Spleen (tissue), 11 donors: ENCODE data around the gene TMTC2. TPM values are rescaled to one million over a fixed set of nuclear protein-coding genes. Genes with fewer than 3 reads are reported as not detected.

ENCODE experiments used
- DNase-seq: peaks from one replicate; pipeline ENCODE4 v3.0.0-alpha.2; 2020
- H3K27ac ChIP-seq, 8 donors: fragments of 200-600 bp; sonication (generic) in 7 of 8; 1 replicate in 4 of 8; 2 replicates in 4 of 8; pipeline versions ENCODE4 v1.5.0 to v1.8.0; 2016 to 2021; ENCODE audit warnings: inconsistent platforms in 4 of 8, mild to moderate bottlenecking in 4 of 8, moderate library complexity in 1 of 8
- H3K27me3 ChIP-seq, 7 donors: fragments of 200-600 bp; sonication (generic) in 6 of 7; replicated peaks in 1 of 7; 1 replicate in 4 of 7; 2 replicates in 3 of 7; pipeline versions ENCODE4 v1.5.0 to v1.8.0; 2016 to 2021; ENCODE audit warnings: inconsistent platforms in 3 of 7, mild to moderate bottlenecking in 1 of 7
- H3K36me3 ChIP-seq, 6 donors: fragments of 200-600 bp; sonication (generic) in 5 of 6; 1 replicate in 4 of 6; 2 replicates in 2 of 6; pipeline versions ENCODE4 v1.5.0 to v1.8.0; 2016 to 2021; ENCODE audit warnings: inconsistent platforms in 2 of 6
- H3K4me1 ChIP-seq, 6 donors: fragments of 200-600 bp; sonication (generic) in 5 of 6; 1 replicate in 3 of 6; 2 replicates in 3 of 6; pipeline versions ENCODE4 v1.5.0 to v1.8.0; 2016 to 2021; ENCODE audit warnings: inconsistent platforms in 3 of 6
- H3K4me3 ChIP-seq, 8 donors: fragments of 200-600 bp; sonication (generic) in 7 of 8; 1 replicate in 4 of 8; 2 replicates in 4 of 8; pipeline versions ENCODE4 v1.5.0 to v1.8.0; 2016 to 2021; ENCODE audit warnings: inconsistent platforms in 4 of 8, mild to moderate bottlenecking in 4 of 8, moderate library complexity in 2 of 8
- H3K9me3 ChIP-seq, 8 donors: fragments of 200-600 bp; sonication (generic) in 7 of 8; 1 replicate in 4 of 8; 2 replicates in 4 of 8; pipeline versions ENCODE4 v1.5.0 to v1.8.0; 2016 to 2021; ENCODE audit warnings: inconsistent platforms in 4 of 8
- POLR2A ChIP-seq, 3 donors: fragments of 450-650 bp; IDR thresholded peaks; one replicate each; pipeline ENCODE4 v1.5.1; 2017; ENCODE audit warnings: antibody characterized with exemption in 3 of 3, mild to moderate bottlenecking in 1 of 3
- POLR2AphosphoS5 ChIP-seq, 3 donors: sonication (generic); formaldehyde crosslinking; IDR thresholded peaks; one replicate each; pipeline ENCODE4 v1.5.1; 2017; ENCODE audit warnings: antibody characterized with exemption in 3 of 3
- WGBS, 5 donors: extraction: QIAGEN DNeasy Blood & Tissue Kit in 3 of 5; methylation state at CpG; one replicate each; pipeline versions ENCODE4 v1.1.5 to v1.1.7; 2013 to 2018; 5-methylcytosine and 5-hydroxymethylcytosine counted together
- intact Hi-C: fragments of 100-400 bp; cut with DNase I; formaldehyde crosslinking; loops from one replicate; pipeline ENCODE4 v1.15.0; 2023; ENCODE audit warnings: low total_unique reads
- polyA plus RNA-seq, 3 donors: library from polyadenylated mRNA; stranded (reverse); fragments of 200-250 nt; gene quantifications; one replicate each; pipeline ENCODE4 v1.2.1, GENCODE V29; 2013
- total RNA-seq, 7 donors: library from RNA; depleted of rRNA in 3 of 7; stranded (reverse); fragments of >200 nt in 3 of 7; fragmentation: NEBNext Ultra II Directional in 4 of 7; extraction: Animal tissue kit (Norgen Biotek cat#: 25700) in 4 of 7; gene quantifications; one replicate each; pipeline versions ENCODE4 v1.1.0 to v1.2.1, GENCODE V29; 2016 to 2021
- TF ChIP-seq, protein P1 (sequence below), 11 experiments: fragments of 200-600 bp in 7 of 11; fragments of 450-650 bp in 4 of 11; sonication (generic) in 4 of 11; IDR thresholded peaks in 8 of 11; conservative IDR thresholded peaks in 3 of 11; 1 replicate in 7 of 11; 2 replicates in 4 of 11; pipeline versions ENCODE4 v1.4.0 to v1.8.0; 2016 to 2021; ENCODE audit warnings: antibody characterized with exemption in 11 of 11, inconsistent platforms in 4 of 11, mild to moderate bottlenecking in 1 of 11
- donor health status: healthy with polysubstance abuse.
- donor health status: DM: no; HTN: no; CAD: no; lungs with moderate emphysema.
- donor health status: DM: no; HTN: no; CAD: no.
- donor health status: Bipolar disorder and iron deficiency.
- donor health status: healthy.
- donor health status: DM: no; HTN: no; CAD: no.
- donor health status: DM: yes; HTN: yes; CAD: no.

TMTC2 gene
- total and polyA plus RNA-seq, 10 donors, result 0.74 to 8.5 (median 4.0) TPM

DNA sequence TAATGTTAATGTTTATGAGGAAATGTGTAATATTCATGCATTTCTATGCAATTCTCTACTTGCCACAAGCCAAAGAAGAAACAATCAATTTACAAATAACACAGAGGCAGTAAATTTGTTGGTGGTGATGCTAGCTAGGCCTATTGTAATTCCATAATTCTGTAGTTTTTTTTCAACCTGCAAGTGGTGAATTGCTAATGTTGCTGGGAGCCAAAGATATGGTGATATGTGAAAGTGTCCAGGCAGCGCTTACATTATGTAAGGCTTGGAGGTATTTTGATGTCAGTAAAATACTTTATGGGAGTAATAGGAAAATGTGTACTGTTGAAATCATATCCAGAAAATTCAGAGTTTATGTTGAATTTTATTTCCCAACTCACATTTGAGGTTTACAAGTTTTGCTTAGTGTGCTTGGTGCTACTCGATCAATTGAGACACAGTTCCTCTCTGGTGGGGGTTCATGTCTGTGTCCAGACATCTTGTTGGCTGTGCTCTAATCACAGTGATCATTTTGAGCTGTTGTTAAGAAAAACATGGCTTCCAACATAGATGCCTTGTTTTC is 23.2 kb downstream of the TMTC2 start:
- intact Hi-C loops, result no loop called here
- 91 to 97% (median 91%) methylated on average over 2 of the region's 2 CpGs for WGBS, 5 donors
- Histone ChIP-seq H3K27ac (no peak overlapping the region), H3K4me3 (no peak overlapping the region), H3K4me1 (no peaks in the 10 kb centered on the region), H3K36me3 (no peaks in the 10 kb centered on the region), H3K9me3 (no peaks in the 10 kb centered on the region), H3K27me3 (no peaks in the 10 kb centered on the region)
- DNase-seq, result no peak
- TF ChIP-seq POLR2A (IDR thresholded peaks at IDR 0.05) (no peak), POLR2AphosphoS5 (IDR thresholded peaks at IDR 0.05) (no peak)
- TF ChIP-seq, protein P1, sequence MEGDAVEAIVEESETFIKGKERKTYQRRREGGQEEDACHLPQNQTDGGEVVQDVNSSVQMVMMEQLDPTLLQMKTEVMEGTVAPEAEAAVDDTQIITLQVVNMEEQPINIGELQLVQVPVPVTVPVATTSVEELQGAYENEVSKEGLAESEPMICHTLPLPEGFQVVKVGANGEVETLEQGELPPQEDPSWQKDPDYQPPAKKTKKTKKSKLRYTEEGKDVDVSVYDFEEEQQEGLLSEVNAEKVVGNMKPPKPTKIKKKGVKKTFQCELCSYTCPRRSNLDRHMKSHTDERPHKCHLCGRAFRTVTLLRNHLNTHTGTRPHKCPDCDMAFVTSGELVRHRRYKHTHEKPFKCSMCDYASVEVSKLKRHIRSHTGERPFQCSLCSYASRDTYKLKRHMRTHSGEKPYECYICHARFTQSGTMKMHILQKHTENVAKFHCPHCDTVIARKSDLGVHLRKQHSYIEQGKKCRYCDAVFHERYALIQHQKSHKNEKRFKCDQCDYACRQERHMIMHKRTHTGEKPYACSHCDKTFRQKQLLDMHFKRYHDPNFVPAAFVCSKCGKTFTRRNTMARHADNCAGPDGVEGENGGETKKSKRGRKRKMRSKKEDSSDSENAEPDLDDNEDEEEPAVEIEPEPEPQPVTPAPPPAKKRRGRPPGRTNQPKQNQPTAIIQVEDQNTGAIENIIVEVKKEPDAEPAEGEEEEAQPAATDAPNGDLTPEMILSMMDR (IDR thresholded peaks at IDR 0.05 in 8 of 11, conservative IDR thresholded peaks at IDR 0.05 in 3 of 11), result no peak

DNA sequence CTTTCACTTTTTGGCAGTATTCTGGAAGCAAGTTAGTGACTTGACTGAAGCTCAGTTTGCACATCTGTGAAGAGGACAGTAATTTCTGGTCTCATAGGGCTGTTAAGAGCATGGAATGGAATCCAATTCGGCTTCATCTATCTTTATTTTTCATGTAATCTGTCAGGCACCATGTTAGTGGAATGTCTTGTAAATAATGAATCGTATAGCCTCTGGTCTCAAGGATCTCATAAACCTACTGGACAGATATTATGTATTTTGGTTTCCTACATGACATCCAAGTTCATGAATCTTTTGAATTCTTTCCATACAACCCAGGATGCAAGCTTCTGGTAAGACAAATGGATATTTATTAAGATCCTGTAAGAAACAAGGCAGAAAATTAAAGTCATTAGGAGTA is 24.0 kb downstream of the TMTC2 start:
- Histone ChIP-seq H3K4me3 (no peak overlapping the region), H3K27ac (no peak overlapping the region), H3K4me1 (no peaks in the 10 kb centered on the region), H3K9me3 (no peaks in the 10 kb centered on the region), H3K27me3 (no peaks in the 10 kb centered on the region), H3K36me3 (no peaks in the 10 kb centered on the region)
- intact Hi-C loops, result no loop called here
- TF ChIP-seq POLR2A (IDR thresholded peaks at IDR 0.05) (no peak), POLR2AphosphoS5 (IDR thresholded peaks at IDR 0.05) (no peak)
- TF ChIP-seq, protein P1 (IDR thresholded peaks at IDR 0.05 in 8 of 11, conservative IDR thresholded peaks at IDR 0.05 in 3 of 11), result no peak
- WGBS, 5 donors, result 83 to 94% (median 93%) methylated on average over 2 of the region's 2 CpGs
- no peak for DNase-seq

DNA sequence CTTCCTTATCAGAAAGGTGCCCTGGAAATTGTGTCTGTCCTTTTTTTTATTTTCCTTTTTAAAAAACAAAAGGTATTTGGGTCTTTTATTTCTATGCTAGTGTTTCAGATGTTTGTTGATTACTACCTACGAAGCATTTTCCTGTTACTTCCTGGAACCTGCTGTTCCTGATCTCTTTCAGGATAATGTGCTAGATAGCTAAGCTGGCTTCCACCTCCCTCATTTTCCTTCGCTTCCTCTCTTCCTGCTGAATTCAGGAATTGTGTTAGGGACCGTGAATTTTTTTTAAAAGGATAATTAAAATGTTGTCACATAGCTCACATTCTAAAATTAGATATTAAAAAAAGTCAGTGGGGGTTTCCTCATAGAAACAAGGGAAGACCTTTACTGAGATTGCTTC is 27.7 kb downstream of the TMTC2 start:
- H3K27ac ChIP-seq, result no peak overlapping the region
- H3K4me3 ChIP-seq, result no peak overlapping the region
- H3K4me1 ChIP-seq, result no peaks in the 10 kb centered on the region
- no peaks in the 10 kb centered on the region for H3K27me3 ChIP-seq
- intact Hi-C loops, result no loop called here
- H3K36me3 ChIP-seq, result no peaks in the 10 kb centered on the region
- no peak for DNase-seq
- WGBS, 5 donors, result 69 to 87% (median 78%) methylated on average over 3 of the region's 3 CpGs
- TF ChIP-seq POLR2AphosphoS5 (IDR thresholded peaks at IDR 0.05) (no peak), POLR2A (IDR thresholded peaks at IDR 0.05) (no peak)
- TF ChIP-seq, protein P1 (IDR thresholded peaks at IDR 0.05 in 8 of 11, conservative IDR thresholded peaks at IDR 0.05 in 3 of 11), result no peak
- no peaks in the 10 kb centered on the region for H3K9me3 ChIP-seq

DNA sequence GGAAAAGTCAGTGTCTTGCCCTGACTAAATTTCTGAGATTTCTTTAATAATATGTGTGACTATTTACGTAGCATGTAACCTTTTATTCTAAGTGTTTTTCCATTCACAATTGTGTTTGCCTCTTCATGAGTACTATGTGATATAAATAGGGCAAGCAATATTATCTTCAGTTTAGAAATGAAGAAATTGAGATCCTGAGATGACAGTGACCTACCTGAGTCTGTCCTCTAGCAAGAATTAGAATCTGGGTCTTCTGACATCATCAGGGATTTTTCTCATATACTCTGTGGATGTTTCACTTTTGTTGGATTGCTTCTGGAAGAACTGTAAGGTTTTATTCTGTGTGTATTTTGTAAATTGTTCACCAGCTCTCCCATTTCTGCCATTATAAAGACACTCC is 35.0 kb downstream of the TMTC2 start:
- H3K9me3 ChIP-seq, result no peaks in the 10 kb centered on the region
- no peaks in the 10 kb centered on the region for H3K36me3 ChIP-seq
- no peak overlapping the region for H3K27ac ChIP-seq
- H3K4me3 ChIP-seq, result no peak overlapping the region
- intact Hi-C loops, result no loop called here
- DNase-seq, result no peak
- TF ChIP-seq, protein P1 (IDR thresholded peaks at IDR 0.05 in 8 of 11, conservative IDR thresholded peaks at IDR 0.05 in 3 of 11), result no peak
- TF ChIP-seq POLR2AphosphoS5 (IDR thresholded peaks at IDR 0.05), result no peak
- TF ChIP-seq POLR2A (IDR thresholded peaks at IDR 0.05), result no peak
- 89 to 97% (median 93%) methylated on average over 1 of the region's 1 CpG for WGBS, 5 donors
- H3K27me3 ChIP-seq, result no peaks in the 10 kb centered on the region
- no peaks in the 10 kb centered on the region for H3K4me1 ChIP-seq
